ENCODE data around the gene PDE6D. TPM values are rescaled to one million over a fixed set of nuclear protein-coding genes. Genes with fewer than 3 reads are reported as not detected.
A peak's percentile ranks its signal among the peaks of the same experiment; 100 is the strongest.

Gene PDE6D
- total and polyA plus RNA-seq, 2 experiments from 2014 or later: 35.2 to 55.6 TPM

- H3K27ac Mint-ChIP-seq: no peak overlapping the region
- H3K9me2 ChIP-seq (ENCODE audit: insufficient read depth): no peaks in the 10 kb centered on the region
- no peak for ATAC-seq
- H2AFZ ChIP-seq: no peak overlapping the region
- H3K4me1 Mint-ChIP-seq: peaks cover 36% of the 10 kb centered on the region
- no peak for DNase-seq (ENCODE audit: low spot score)
- H4K20me1 ChIP-seq (replicated peaks; ENCODE audit: insufficient read depth): peaks cover 7% of the 10 kb centered on the region
- H3F3A ChIP-seq (replicated peaks; ENCODE audit: low read depth): peaks cover 28% of the 10 kb centered on the region
- TF ChIP-seq ETS1 (IDR thresholded peaks at IDR 0.05): no peak
- no peak for TF ChIP-seq POLR2AphosphoS5 (IDR thresholded peaks at IDR 0.05; ENCODE audit: low read depth)
- no peak for TF ChIP-seq ZNF114 (CRISPR knock-in tag; IDR thresholded peaks at IDR 0.05)
- TF ChIP-seq JUNB (IDR thresholded peaks at IDR 0.05; ENCODE audit: unreplicated experiment): no peak
- no peak for TF ChIP-seq REST (IDR thresholded peaks at IDR 0.05; ENCODE audit: unreplicated experiment)
- no peak for TF ChIP-seq ZNF331 (CRISPR knock-in tag; IDR thresholded peaks at IDR 0.05; ENCODE audit: low read depth)
- no peak for TF ChIP-seq STAT1 (IDR thresholded peaks at IDR 0.05; ENCODE audit: unreplicated experiment)
- TF ChIP-seq CREB1 (CRISPR knock-in tag; IDR thresholded peaks at IDR 0.05; ENCODE audit: low read depth): no peak
- TF ChIP-seq CTCF (conservative IDR thresholded peaks at IDR 0.05; ENCODE audit: low read depth in 2 of 2): no peak
- TF ChIP-seq NANOG (IDR thresholded peaks at IDR 0.05; ENCODE audit: borderline replicate concordance): no peak
- TF ChIP-seq EZH2phosphoT487 (IDR thresholded peaks at IDR 0.05; ENCODE audit: unreplicated experiment): no peak
- TF ChIP-seq ZNF462 (CRISPR knock-in tag; IDR thresholded peaks at IDR 0.05): no peak
- TF ChIP-seq EZH2 (IDR thresholded peaks at IDR 0.05; ENCODE audit: low read depth, unreplicated experiment): no peak
- H3K27ac ChIP-seq (ENCODE audit: low read depth): peak overlapping the region; percentile 78
- H3K27me3 Mint-ChIP-seq (ENCODE audit: insufficient read depth, low read depth, poor library complexity): peaks cover 39% of the 10 kb centered on the region
- H3K4me3 Mint-ChIP-seq: no peak overlapping the region
- peaks cover 11% of the 10 kb centered on the region for H3K36me3 ChIP-seq (ENCODE audit: insufficient read depth)
- peaks cover 24% of the 10 kb centered on the region for H3K4me1 ChIP-seq (ENCODE audit: insufficient read depth)
- H3K27me3 ChIP-seq (ENCODE audit: insufficient read depth): no peaks in the 10 kb centered on the region
- H3K79me2 ChIP-seq (replicated peaks; ENCODE audit: insufficient read depth): peaks cover 16% of the 10 kb centered on the region
- H3K4me2 ChIP-seq: no peak overlapping the region
- peaks cover 9% of the 10 kb centered on the region for H3K9me3 Mint-ChIP-seq
- peaks cover 32% of the 10 kb centered on the region for H3K36me3 Mint-ChIP-seq (ENCODE audit: low read depth)
- H3K4me3 ChIP-seq: no peak overlapping the region
These were observed 64.3 kb downstream of the PDE6D start for GRCh38 chr2:231716666-231717280.

Data from GM23338 (cell line).